GM19023 (cell line): Measurements from ENCODE around the gene WFIKKN2.
"Not testable (repeated sequence)": the region's sequence is repeated elsewhere in the genome, so short reads cannot be mapped to it uniquely, and the experiment has no call there.

Source experiments
- ATAC-seq: cut with Tn5 transposase; IDR thresholded peaks from one replicate; pipeline ENCODE4 v1.9.1; 2021; ENCODE audit warnings: mild to moderate bottlenecking, moderate library complexity; ENCODE audit not compliant: unreplicated experiment

WFIKKN2 gene

DNA sequence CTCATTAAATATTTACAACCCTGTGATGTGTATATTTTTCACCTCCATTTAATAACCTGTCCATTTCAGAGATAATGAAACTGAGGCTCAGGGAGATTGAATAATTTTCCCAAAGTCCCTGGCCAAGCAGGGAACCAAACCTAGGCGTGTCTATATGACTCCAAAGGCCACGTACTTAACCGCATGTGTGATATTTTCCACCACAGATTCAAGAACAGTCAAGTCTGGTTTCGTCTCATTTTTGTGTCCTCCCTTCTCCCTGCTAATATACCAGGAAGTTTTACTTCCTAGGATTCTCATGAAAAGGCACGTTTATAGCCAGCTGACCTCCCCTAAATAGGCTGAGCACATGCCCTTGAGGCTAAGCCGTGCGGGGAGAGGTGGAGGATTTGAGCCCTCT, 15.3 kb downstream of the WFIKKN2 start:
- no peak for ATAC-seq

DNA sequence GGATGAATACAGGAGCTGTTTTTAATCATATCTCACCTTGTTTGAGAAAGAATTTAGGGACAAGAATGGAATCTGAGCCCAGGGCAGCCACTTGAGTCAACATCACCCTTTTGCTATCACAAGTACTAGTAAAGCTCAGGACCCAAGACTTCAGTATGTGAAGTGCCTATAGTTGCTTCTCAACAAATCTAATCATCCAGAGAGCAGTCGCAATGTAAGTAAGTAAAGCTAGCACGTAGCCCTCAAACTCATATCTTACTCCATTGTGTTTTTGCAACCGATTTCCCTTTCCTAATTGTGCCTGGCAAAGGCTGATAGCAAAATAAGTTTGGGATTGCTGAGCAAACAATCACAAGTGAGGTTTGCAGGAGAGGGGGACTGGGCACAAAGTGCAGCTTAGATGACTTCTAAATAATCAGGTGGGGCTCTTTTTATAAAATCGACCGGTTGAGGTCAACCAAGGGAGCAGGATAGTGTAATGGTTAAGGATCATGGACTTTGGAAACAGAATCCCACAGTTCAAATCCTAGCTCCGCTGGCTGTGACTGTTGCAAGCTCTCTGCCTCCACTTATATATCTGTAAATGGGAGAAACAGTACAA, 17.7 kb downstream of the WFIKKN2 start:
- no peak for ATAC-seq

DNA sequence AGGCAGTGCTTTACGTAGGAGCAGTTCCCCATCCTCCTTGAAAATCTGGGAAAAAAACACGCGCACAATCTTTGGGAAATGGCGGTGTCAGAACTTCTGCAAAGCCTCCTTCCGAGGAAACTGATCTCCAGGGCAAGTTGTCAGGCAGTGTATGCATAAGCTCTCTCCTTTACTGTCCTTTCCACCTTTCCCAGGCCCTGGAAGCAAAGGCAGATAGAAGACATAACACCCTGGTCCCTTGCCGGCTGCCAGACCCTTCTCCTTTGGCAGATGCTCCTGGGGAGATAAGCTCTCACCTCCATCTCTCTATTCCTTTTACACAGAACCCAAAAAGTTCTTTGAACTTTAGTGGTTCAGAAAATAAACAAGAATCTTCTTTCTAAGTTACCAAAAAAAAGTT, 18.4 kb downstream of the WFIKKN2 start:
- no peak for ATAC-seq

- ATAC-seq: no peak
Observed at GRCh38 chr17:50855708-50856330, 20.4 kb downstream of the WFIKKN2 start.

GRCh38 chr17:50856431-50856830, 21.0 kb downstream of the WFIKKN2 start:
- no peak for ATAC-seq

DNA sequence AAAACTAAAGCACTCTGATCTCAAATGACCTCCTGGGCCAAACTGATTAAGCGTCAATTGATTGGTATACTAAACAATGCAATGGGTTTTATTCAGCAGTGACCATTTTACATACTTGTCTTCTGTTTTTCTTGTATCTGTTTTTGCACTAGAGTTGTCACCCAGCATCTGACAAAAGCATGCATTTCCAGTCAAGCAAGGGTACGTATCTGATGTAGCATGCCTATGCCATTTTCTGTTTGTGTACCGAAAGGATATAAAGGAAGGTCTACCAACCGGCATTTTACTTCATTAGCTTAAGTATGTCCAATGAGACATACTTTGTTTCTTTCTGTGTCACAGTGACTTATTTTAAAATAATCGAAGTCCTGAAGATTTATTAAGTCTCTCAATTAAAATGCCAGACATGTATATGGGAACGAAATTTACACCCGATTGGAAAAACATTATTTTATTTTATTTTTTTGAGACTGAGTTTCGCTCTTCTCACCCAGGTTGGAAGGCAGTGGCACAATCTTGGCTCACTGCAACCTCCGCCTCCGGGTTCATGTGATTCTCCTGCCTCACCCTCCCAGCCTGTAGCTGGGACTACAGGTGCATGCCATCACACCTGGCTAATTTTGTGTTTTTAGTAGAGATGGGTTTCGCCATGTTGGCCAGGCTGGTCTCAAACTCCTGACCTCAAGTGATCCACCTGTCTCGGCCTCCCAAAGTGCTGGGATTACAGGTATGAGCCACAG, 23.3 kb downstream of the WFIKKN2 start:
- no peak for ATAC-seq

DNA sequence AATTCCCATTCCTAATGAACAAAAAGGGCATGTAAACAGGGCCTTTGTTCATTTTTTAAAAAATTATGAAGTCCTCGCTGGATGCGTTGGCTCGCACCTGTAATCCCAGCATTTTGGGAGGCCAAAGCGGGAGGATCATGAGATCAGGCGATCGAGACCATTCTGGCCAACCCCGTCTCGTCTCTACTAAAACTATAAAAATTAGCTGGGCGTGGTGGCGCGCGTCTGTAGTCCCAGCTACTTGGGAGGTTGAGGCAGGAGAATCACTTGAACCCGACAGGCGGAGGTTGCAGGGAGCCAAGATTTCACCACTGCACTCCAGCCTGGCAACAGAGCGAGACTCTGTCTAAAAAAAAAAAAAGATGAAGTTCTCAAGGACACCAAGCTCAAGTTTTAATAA, 24.3 kb downstream of the WFIKKN2 start:
- not testable (repeated sequence) for ATAC-seq

DNA sequence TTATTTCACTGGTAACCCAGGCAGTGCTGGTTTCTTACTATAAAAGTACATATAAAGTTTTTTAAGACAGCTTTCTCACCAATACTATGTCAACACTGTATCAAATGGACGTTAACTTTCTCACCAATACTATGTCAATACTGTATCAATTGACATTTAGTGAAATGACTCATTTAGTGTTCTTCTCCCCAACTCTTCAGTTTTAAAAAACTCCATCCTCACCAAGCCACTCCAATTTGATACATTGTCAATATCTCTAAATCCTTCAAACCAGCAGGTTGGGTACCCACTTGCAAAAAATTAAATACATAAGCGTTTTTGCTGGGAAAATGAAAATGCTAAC, 25.9 kb downstream of the WFIKKN2 start:
- no peak for ATAC-seq

GRCh38 chr17:50861822-50862528, 26.6 kb downstream of the WFIKKN2 start:
- ATAC-seq: no peak

GRCh38 chr17:50863221-50863843, 27.9 kb downstream of the WFIKKN2 start:
- ATAC-seq: no peak

DNA sequence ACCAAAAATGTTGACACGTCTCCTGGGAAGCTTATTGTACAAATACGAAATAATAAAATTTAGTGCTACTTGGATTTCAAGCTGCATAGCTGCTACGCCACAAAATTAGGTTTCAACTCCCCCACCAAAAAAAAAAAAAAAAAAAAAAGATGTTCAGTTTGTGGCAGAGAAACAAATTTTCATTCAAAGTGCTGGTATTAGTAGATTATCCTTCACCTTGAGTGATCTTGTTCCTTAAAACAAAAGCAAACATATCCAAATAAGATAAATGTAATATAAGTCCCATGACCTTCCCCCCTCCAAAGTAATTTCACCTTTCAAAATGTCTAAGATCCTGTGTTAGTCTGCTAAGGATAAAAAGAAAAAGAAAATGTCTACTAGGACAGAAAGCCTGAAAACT, 28.5 kb downstream of the WFIKKN2 start:
- no peak for ATAC-seq

GRCh38 chr17:50864747-50865059, 29.3 kb downstream of the WFIKKN2 start:
- no peak for ATAC-seq

- peak; percentile 18 for ATAC-seq
Observed at GRCh38 chr17:50865060-50865867, 29.9 kb downstream of the WFIKKN2 start.

DNA sequence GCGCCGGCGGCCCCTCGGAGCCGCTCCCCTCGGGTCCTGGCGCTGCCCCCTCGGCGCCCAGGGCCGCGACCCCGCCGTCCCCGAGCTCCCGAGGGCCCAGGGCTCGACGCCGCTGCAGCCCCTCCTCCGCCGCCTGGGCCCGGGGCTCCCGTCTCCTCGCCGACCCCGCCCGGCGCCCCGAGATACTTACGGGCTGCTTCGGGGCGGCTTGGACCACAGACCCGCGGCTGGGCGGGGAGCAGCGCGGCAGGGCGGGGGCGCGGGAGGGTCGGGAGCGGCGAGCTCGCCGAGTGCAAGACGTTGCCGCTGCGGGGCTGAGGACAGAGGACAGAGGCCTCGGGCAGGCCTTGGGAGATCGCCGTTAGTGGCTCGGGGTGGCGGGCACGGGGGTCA, 30.5 kb downstream of the WFIKKN2 start:
- ATAC-seq: peak; percentile 10

DNA sequence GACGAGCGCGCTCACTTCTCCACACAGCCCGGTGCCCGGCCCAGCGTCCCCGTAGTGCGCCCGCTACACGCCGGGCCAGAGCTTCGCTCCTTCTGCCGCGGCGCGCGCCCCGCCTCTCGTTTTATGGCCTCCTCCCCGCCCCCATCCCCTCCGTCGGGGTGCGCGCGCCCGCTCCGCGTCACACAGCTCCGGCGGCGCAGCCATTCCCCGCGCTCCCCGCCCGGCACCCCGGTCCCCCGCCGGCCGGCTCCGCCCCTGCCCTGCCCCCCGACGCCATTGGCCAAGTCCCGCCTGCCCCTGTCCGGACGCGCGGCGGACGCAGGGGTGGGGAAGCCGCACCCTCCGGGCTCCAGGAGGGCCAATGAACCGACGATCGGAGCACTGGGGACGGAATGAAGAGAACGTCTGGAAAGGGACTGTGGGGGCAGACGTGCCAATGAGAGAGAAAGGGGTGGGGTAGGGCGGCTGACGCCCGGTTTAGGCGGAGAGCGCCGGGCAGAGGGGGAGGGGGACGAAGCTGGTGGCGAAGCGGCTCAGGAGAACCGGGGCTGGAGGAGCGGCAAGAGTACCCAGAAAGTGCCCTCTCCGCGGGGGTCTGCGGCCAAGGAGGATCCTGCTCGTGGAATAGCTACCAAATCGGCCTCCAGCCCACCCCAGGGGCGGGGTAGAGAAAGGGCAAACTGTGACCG, 31.0 kb downstream of the WFIKKN2 start, which contains the start of gene TOB1:
TSS of gene TOB1 (minus strand) at position 94 of the 689 bp plus-strand sequence. CDS start 2,337 bp downstream, outside the sequence.
- peak; percentile 65 for ATAC-seq

- ATAC-seq: peak; percentile 19
Observed at GRCh38 chr17:50866950-50867362, 31.6 kb downstream of the WFIKKN2 start.

- ATAC-seq: peak; percentile 44
Observed at GRCh38 chr17:50867363-50868139, 32.2 kb downstream of the WFIKKN2 start.

GRCh38 chr17:50868140-50868438, 32.7 kb downstream of the WFIKKN2 start:
- ATAC-seq: no peak

GRCh38 chr17:50868602-50869001, 33.2 kb downstream of the WFIKKN2 start:
- ATAC-seq: no peak
